Astrocyte of the spinal cord (primary cell): Measurements from ENCODE around the gene ZNRF1.

ENCODE experiments used
- DNase-seq: peaks from one replicate; pipeline ENCODE4 v3.0.0; 2011; ENCODE audit warnings: low read depth, low spot score
- H3K4me3 ChIP-seq: 2 replicates; pipeline ENCODE4 v1.5.1; 2011; ENCODE audit warnings: low read depth, mild to moderate bottlenecking, low read length, moderate library complexity
- in situ Hi-C: cut with HindIII; loops from 2 replicates; pipeline ENCODE4 v1.10.0; 2017; ENCODE audit warnings: low sequenced_read_pairs
- TF ChIP-seq, protein P1 (sequence below): IDR thresholded peaks from 2 replicates; pipeline ENCODE4 v1.5.1; 2012; ENCODE audit warnings: low read depth, mild to moderate bottlenecking, low read length, inconsistent platforms

The ZNRF1 gene

GRCh38 chr16:75029854-75030253 lies 31.0 kb downstream of the ZNRF1 start:
- no peak overlapping the region for H3K4me3 ChIP-seq
- in situ Hi-C loops: no loop called here
- peak; percentile 46 for DNase-seq
- TF ChIP-seq, protein P1, sequence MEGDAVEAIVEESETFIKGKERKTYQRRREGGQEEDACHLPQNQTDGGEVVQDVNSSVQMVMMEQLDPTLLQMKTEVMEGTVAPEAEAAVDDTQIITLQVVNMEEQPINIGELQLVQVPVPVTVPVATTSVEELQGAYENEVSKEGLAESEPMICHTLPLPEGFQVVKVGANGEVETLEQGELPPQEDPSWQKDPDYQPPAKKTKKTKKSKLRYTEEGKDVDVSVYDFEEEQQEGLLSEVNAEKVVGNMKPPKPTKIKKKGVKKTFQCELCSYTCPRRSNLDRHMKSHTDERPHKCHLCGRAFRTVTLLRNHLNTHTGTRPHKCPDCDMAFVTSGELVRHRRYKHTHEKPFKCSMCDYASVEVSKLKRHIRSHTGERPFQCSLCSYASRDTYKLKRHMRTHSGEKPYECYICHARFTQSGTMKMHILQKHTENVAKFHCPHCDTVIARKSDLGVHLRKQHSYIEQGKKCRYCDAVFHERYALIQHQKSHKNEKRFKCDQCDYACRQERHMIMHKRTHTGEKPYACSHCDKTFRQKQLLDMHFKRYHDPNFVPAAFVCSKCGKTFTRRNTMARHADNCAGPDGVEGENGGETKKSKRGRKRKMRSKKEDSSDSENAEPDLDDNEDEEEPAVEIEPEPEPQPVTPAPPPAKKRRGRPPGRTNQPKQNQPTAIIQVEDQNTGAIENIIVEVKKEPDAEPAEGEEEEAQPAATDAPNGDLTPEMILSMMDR: no peak

GRCh38 chr16:75032655-75033054 lies 33.8 kb downstream of the ZNRF1 start:
- DNase-seq: no peak
- in situ Hi-C loops: no loop called here
- no peak overlapping the region for H3K4me3 ChIP-seq
- TF ChIP-seq, protein P1: no peak

DNA sequence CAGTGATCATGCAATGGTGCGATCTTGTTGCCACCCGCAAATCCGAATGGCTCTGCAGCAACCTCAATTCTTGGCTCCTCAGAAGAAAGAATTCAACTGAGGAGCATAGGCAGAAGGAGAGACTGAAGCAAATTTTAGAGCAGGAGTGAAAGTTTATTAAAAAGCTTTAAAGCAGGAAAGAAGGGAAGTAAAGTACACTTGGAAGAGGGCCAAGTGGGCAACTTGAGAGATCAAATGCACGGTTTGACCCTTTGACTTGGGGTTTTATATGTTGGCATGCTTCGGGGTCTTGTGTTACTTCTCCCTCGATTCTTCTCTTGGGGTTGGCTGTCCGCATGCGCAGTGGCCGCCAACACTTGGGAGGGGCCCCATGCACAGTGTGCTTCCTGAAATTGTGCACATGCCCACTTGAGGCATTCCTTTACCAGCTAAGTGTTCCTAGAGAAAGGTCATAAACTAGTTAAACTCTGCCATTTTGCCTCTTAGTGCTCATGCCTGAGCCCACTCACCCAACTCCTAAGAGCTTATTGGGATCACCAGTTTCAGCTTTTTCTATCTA lies 36.7 kb downstream of the ZNRF1 start:
- in situ Hi-C loops: no loop called here
- H3K4me3 ChIP-seq: no peak overlapping the region
- no peak for DNase-seq
- TF ChIP-seq, protein P1: no peak

GRCh38 chr16:75038036-75038858 lies 39.4 kb downstream of the ZNRF1 start:
- in situ Hi-C loops: no loop called here

GRCh38 chr16:75039941-75040340 lies 41.1 kb downstream of the ZNRF1 start:
- in situ Hi-C loops: no loop called here
- TF ChIP-seq, protein P1: no peak
- no peak for DNase-seq
- H3K4me3 ChIP-seq: no peak overlapping the region

More at GRCh38 chr16:75038036-75038858, 39.4 kb downstream of the ZNRF1 start:
- TF ChIP-seq, protein P1: no peak
- no peak overlapping the region for H3K4me3 ChIP-seq
- DNase-seq: peak; percentile 44

GRCh38 chr16:75042426-75043174 lies 43.8 kb downstream of the ZNRF1 start:
- in situ Hi-C loops: no loop called here
- DNase-seq: no peak
- H3K4me3 ChIP-seq: no peak overlapping the region
- TF ChIP-seq, protein P1: no peak
